Tibial artery (tissue), 4 donors: Measurements from ENCODE around the gene PCDHGC3.

Source experiments
- DNase-seq, 2 donors: peaks; one replicate each; pipeline ENCODE4 v3.0.0-alpha.2; 2019
- H3K27ac ChIP-seq, 2 donors: fragments of 200-600 bp; sonication (generic) in 1 of 2; 1 replicate in 1 of 2; 2 replicates in 1 of 2; pipeline ENCODE4 v1.5.1; 2018 to 2019; ENCODE audit warnings: mild to moderate bottlenecking in 1 of 2
- H3K27me3 ChIP-seq, 2 donors: fragments of 200-600 bp; sonication (generic) in 1 of 2; one replicate each; pipeline versions ENCODE4 v1.5.1 to v1.6.0; 2016 to 2019
- H3K36me3 ChIP-seq, 3 donors: fragments of 200-600 bp; sonication (generic) in 2 of 3; one replicate each; pipeline ENCODE4 v1.5.1; 2016 to 2019; ENCODE audit warnings: mild to moderate bottlenecking in 2 of 3
- H3K4me1 ChIP-seq, 4 donors: fragments of 200-600 bp; sonication (generic) in 2 of 4; 1 replicate in 3 of 4; 2 replicates in 1 of 4; pipeline ENCODE4 v1.5.1; 2016 to 2019
- H3K4me3 ChIP-seq, 2 donors: fragments of 200-600 bp; sonication (generic) in 1 of 2; 1 replicate in 1 of 2; 2 replicates in 1 of 2; pipeline ENCODE4 v1.5.1; 2018 to 2019; ENCODE audit warnings: mild to moderate bottlenecking in 2 of 2
- H3K9me3 ChIP-seq, 3 donors: fragments of 200-600 bp; sonication (generic) in 1 of 3; one replicate each; pipeline ENCODE4 v1.5.1; 2016 to 2019
- CTCF ChIP-seq, 2 experiments: fragments of 200-600 bp in 1 of 2; fragments of 450-650 bp in 1 of 2; IDR thresholded peaks; one replicate each; pipeline ENCODE4 v1.5.1; 2017 to 2019; ENCODE audit warnings: antibody characterized with exemption in 2 of 2, mild to moderate bottlenecking in 1 of 2, moderate library complexity in 1 of 2
- intact Hi-C: fragments of 100-400 bp; cut with DNase I; formaldehyde crosslinking; loops from one replicate; pipeline ENCODE4 v1.15.0; 2023; ENCODE audit warnings: low total_unique reads

The PCDHGC3 gene

GRCh38 chr5:141522301-141522700, 46.5 kb downstream of the PCDHGC3 start:
- Histone ChIP-seq H3K4me3 (no peak overlapping the region), H3K36me3 (peaks cover 16 to 29% (median 29%) of the 10 kb centered on the region in 3 donors), H3K27me3 (no peaks in the 10 kb centered on the region), H3K4me1 (peaks cover 0 to 36% (median 9%) of the 10 kb centered on the region in 4 donors), H3K27ac (peak overlapping the region; percentile 53 to 70), H3K9me3 (no peaks in the 10 kb centered on the region)
- no peak for DNase-seq
- TF ChIP-seq CTCF (IDR thresholded peaks at IDR 0.05) = no peak
- intact Hi-C loops = no loop called here

GRCh38 chr5:141523991-141524390, 48.2 kb downstream of the PCDHGC3 start:
- H3K4me3 ChIP-seq = no peak overlapping the region
- no peaks in the 10 kb centered on the region for H3K9me3 ChIP-seq
- TF ChIP-seq CTCF (IDR thresholded peaks at IDR 0.05) = no peak
- peak overlapping the region; percentile 46 to 61 for H3K27ac ChIP-seq
- intact Hi-C loops = loop anchor here (2.0 kb wide), 1 partner anchor 49 kb away; the partner anchor contains the start of gene PCDHGC3
- peaks cover 0 to 47% (median 9%) of the 10 kb centered on the region in 4 donors for H3K4me1 ChIP-seq
- H3K27me3 ChIP-seq = no peaks in the 10 kb centered on the region
- peaks cover 20 to 44% (median 41%) of the 10 kb centered on the region in 3 donors for H3K36me3 ChIP-seq
- DNase-seq = no peak

GRCh38 chr5:141524604-141525597, 49.1 kb downstream of the PCDHGC3 start:
- H3K4me3 ChIP-seq = no peak overlapping the region
- peaks cover 0 to 56% (median 9%) of the 10 kb centered on the region in 4 donors for H3K4me1 ChIP-seq
- H3K27ac ChIP-seq = peak overlapping the region; percentile 59 to 61
- intact Hi-C loops = loop anchor here (2.0 kb wide), 1 partner anchor 50 kb away; the partner anchor contains the start of gene PCDHGC3
- H3K27me3 ChIP-seq = no peaks in the 10 kb centered on the region
- peak; percentile 99 to 100 for TF ChIP-seq CTCF (IDR thresholded peaks at IDR 0.05)
- DNase-seq = peak; percentile 85 to 93
- peaks cover 28 to 42% (median 38%) of the 10 kb centered on the region in 3 donors for H3K36me3 ChIP-seq
- H3K9me3 ChIP-seq = no peaks in the 10 kb centered on the region

GRCh38 chr5:141525653-141526052, 49.9 kb downstream of the PCDHGC3 start:
- peaks cover 0 to 50% (median 9%) of the 10 kb centered on the region in 4 donors for H3K4me1 ChIP-seq
- TF ChIP-seq CTCF (IDR thresholded peaks at IDR 0.05) = no peak
- peak overlapping the region; percentile 59 to 61 for H3K27ac ChIP-seq
- no peak overlapping the region for H3K4me3 ChIP-seq
- no peaks in the 10 kb centered on the region for H3K27me3 ChIP-seq
- intact Hi-C loops = loop anchor here (2.0 kb wide), 1 partner anchor 51 kb away; the partner anchor contains the start of gene PCDHGC3
- H3K9me3 ChIP-seq = no peaks in the 10 kb centered on the region
- no peak for DNase-seq
- peaks cover 28 to 42% (median 38%) of the 10 kb centered on the region in 3 donors for H3K36me3 ChIP-seq

- no peak for TF ChIP-seq CTCF (IDR thresholded peaks at IDR 0.05)
- H3K9me3 ChIP-seq = no peaks in the 10 kb centered on the region
- peaks cover 28 to 46% (median 38%) of the 10 kb centered on the region in 3 donors for H3K36me3 ChIP-seq
- H3K27me3 ChIP-seq = no peaks in the 10 kb centered on the region
- peak overlapping the region in 1 of 2 donors; percentile 49 for H3K27ac ChIP-seq
- intact Hi-C loops = no loop called here
- H3K4me3 ChIP-seq = no peak overlapping the region
- DNase-seq = no peak
- H3K4me1 ChIP-seq = peaks cover 0 to 34% (median 8%) of the 10 kb centered on the region in 4 donors
Observed at GRCh38 chr5:141527426-141527825, 51.7 kb downstream of the PCDHGC3 start.
